GM18526 (cell line): ENCODE measurements around the gene POLR1C.

Experiments used
- POLR2A ChIP-seq: IDR thresholded peaks from 3 replicates; pipeline ENCODE4 v1.6.1; 2011; ENCODE audit not compliant: insufficient read length; ENCODE audit errors: extremely low read depth

Gene POLR1C

GRCh38 chr6:43517505-43518357 is 842 bp downstream of the POLR1C start:
- no peak for TF ChIP-seq POLR2A

GRCh38 chr6:43520097-43520496 is 3.2 kb downstream of the POLR1C start:
- no peak for TF ChIP-seq POLR2A

- TF ChIP-seq POLR2A = no peak
Measured at GRCh38 chr6:43521836-43522235, 4.9 kb downstream of the POLR1C start.

GRCh38 chr6:43522547-43523261 is 5.8 kb downstream of the POLR1C start:
- TF ChIP-seq POLR2A = no peak

GRCh38 chr6:43523284-43523683 is 6.4 kb downstream of the POLR1C start:
- no peak for TF ChIP-seq POLR2A

GRCh38 chr6:43524483-43524961 is 7.6 kb downstream of the POLR1C start:
- no peak for TF ChIP-seq POLR2A

- no peak for TF ChIP-seq POLR2A
Measured at GRCh38 chr6:43532201-43532600, 15.3 kb downstream of the POLR1C start.

GRCh38 chr6:43540507-43540906 is 23.6 kb downstream of the POLR1C start:
- no peak for TF ChIP-seq POLR2A

GRCh38 chr6:43541774-43542471 is 25.0 kb downstream of the POLR1C start:
- no peak for TF ChIP-seq POLR2A

- no peak for TF ChIP-seq POLR2A
Measured at GRCh38 chr6:43544461-43544860, 27.6 kb downstream of the POLR1C start.

GRCh38 chr6:43547222-43547621 is 30.3 kb downstream of the POLR1C start:
- TF ChIP-seq POLR2A = no peak

GRCh38 chr6:43559328-43559727 is 42.4 kb downstream of the POLR1C start:
- TF ChIP-seq POLR2A = no peak

- TF ChIP-seq POLR2A = no peak
Measured at GRCh38 chr6:43570876-43571441, 54.1 kb downstream of the POLR1C start.
